Peyer's patch (tissue), 4 donors: ENCODE results near the gene RETNLB. TPM values are rescaled to one million over a fixed set of nuclear protein-coding genes. Genes with fewer than 3 reads are reported as not detected.

ENCODE experiments used
- DNase-seq, 3 donors: peaks; one replicate each; pipeline ENCODE4 v3.0.0-alpha.2; 2017 to 2019
- H3K27ac ChIP-seq, 4 donors: fragments of 200-600 bp; sonication (generic); one replicate each; pipeline ENCODE4 v1.5.1; 2016 to 2019
- H3K27me3 ChIP-seq, 2 donors: fragments of 200-600 bp; sonication (generic); one replicate each; pipeline ENCODE4 v1.5.1; 2019
- H3K36me3 ChIP-seq, 3 donors: fragments of 200-600 bp; sonication (generic); one replicate each; pipeline ENCODE4 v1.5.1; 2016 to 2019
- H3K4me1 ChIP-seq, 4 donors: fragments of 200-600 bp; sonication (generic); one replicate each; pipeline ENCODE4 v1.5.1; 2016 to 2019
- H3K4me3 ChIP-seq, 4 donors: fragments of 200-600 bp; sonication (generic); 1 replicate in 3 of 4; 2 replicates in 1 of 4; pipeline ENCODE4 v1.5.1; 2016 to 2019; ENCODE audit warnings: mild to moderate bottlenecking in 1 of 4
- H3K9me3 ChIP-seq, 4 donors: fragments of 200-600 bp; sonication (generic); one replicate each; pipeline ENCODE4 v1.5.1; 2016 to 2019; ENCODE audit warnings: mild to moderate bottlenecking in 1 of 4
- CTCF ChIP-seq, 6 experiments: fragments of 450-650 bp in 4 of 6; fragments of 200-600 bp in 2 of 6; sonication (generic) in 1 of 6; IDR thresholded peaks; one replicate each; pipeline ENCODE4 v1.5.1; 2017 to 2019; ENCODE audit warnings: antibody characterized with exemption in 6 of 6, mild to moderate bottlenecking in 3 of 6, moderate library complexity in 1 of 6
- POLR2A ChIP-seq, 2 donors: fragments of 450-650 bp; IDR thresholded peaks; one replicate each; pipeline ENCODE4 v1.5.1; 2017; ENCODE audit warnings: antibody characterized with exemption in 2 of 2, mild to moderate bottlenecking in 2 of 2, moderate library complexity in 2 of 2
- total RNA-seq, 4 donors: library from RNA; depleted of rRNA; stranded (reverse); fragments of >200 nt; gene quantifications; one replicate each; pipeline ENCODE4 v1.1.0, GENCODE V29; 2016

Gene RETNLB
- total RNA-seq, 4 donors from 2014 or later, result 10.2 to 42.1 (median 16.5) TPM

- Histone ChIP-seq H3K27me3 (no peaks in the 10 kb centered on the region), H3K27ac (no peak overlapping the region), H3K4me3 (no peak overlapping the region), H3K36me3 (no peaks in the 10 kb centered on the region), H3K9me3 (no peaks in the 10 kb centered on the region), H3K4me1 (no peaks in the 10 kb centered on the region)
- TF ChIP-seq POLR2A (IDR thresholded peaks at IDR 0.05), result no peak
- TF ChIP-seq CTCF (IDR thresholded peaks at IDR 0.05), result no peak
- no peak for DNase-seq
These were observed 14.3 kb downstream of the RETNLB start for GRCh38 chr3:108742929-108743328.

- no peak overlapping the region for H3K27ac ChIP-seq
- H3K27me3 ChIP-seq, result no peaks in the 10 kb centered on the region
- no peaks in the 10 kb centered on the region for H3K9me3 ChIP-seq
- no peaks in the 10 kb centered on the region for H3K36me3 ChIP-seq
- no peaks in the 10 kb centered on the region for H3K4me1 ChIP-seq
- no peak overlapping the region for H3K4me3 ChIP-seq
- no peak for DNase-seq
- TF ChIP-seq POLR2A (IDR thresholded peaks at IDR 0.05) (no peak), CTCF (IDR thresholded peaks at IDR 0.05) (no peak)
These were observed 20.4 kb downstream of the RETNLB start for GRCh38 chr3:108736821-108737220.

- TF ChIP-seq CTCF (IDR thresholded peaks at IDR 0.05) (no peak), POLR2A (IDR thresholded peaks at IDR 0.05) (no peak)
- Histone ChIP-seq H3K9me3 (no peaks in the 10 kb centered on the region), H3K27ac (no peak overlapping the region), H3K27me3 (no peaks in the 10 kb centered on the region), H3K4me3 (no peak overlapping the region), H3K36me3 (no peaks in the 10 kb centered on the region), H3K4me1 (no peaks in the 10 kb centered on the region)
- DNase-seq, result no peak
These were observed 28.3 kb downstream of the RETNLB start for GRCh38 chr3:108728934-108729333.

- H3K4me1 ChIP-seq, result no peaks in the 10 kb centered on the region
- no peak overlapping the region for H3K4me3 ChIP-seq
- H3K27me3 ChIP-seq, result no peaks in the 10 kb centered on the region
- H3K27ac ChIP-seq, result no peak overlapping the region
- no peaks in the 10 kb centered on the region for H3K9me3 ChIP-seq
- TF ChIP-seq POLR2A (IDR thresholded peaks at IDR 0.05) (no peak), CTCF (IDR thresholded peaks at IDR 0.05) (no peak)
- H3K36me3 ChIP-seq, result no peaks in the 10 kb centered on the region
- DNase-seq, result no peak
These were observed 29.1 kb downstream of the RETNLB start for GRCh38 chr3:108728105-108728504.

- Histone ChIP-seq H3K4me3 (no peak overlapping the region), H3K27me3 (no peaks in the 10 kb centered on the region), H3K36me3 (no peaks in the 10 kb centered on the region), H3K9me3 (no peaks in the 10 kb centered on the region), H3K27ac (no peak overlapping the region), H3K4me1 (no peaks in the 10 kb centered on the region)
- no peak for DNase-seq
- TF ChIP-seq CTCF (IDR thresholded peaks at IDR 0.05), result no peak
- no peak for TF ChIP-seq POLR2A (IDR thresholded peaks at IDR 0.05)
These were observed 33.1 kb downstream of the RETNLB start for GRCh38 chr3:108724101-108724500.

- Histone ChIP-seq H3K4me3 (no peak overlapping the region), H3K27me3 (no peaks in the 10 kb centered on the region), H3K4me1 (no peaks in the 10 kb centered on the region), H3K36me3 (no peaks in the 10 kb centered on the region), H3K9me3 (no peaks in the 10 kb centered on the region), H3K27ac (no peak overlapping the region)
- no peak for DNase-seq
- TF ChIP-seq CTCF (IDR thresholded peaks at IDR 0.05) (no peak), POLR2A (IDR thresholded peaks at IDR 0.05) (no peak)
These were observed 34.5 kb downstream of the RETNLB start for GRCh38 chr3:108722724-108723123.
